Skeletal muscle satellite cell (primary cell): ENCODE data around the gene RIOK2.
"Not testable (repeated sequence)": the region's sequence is repeated elsewhere in the genome, so short reads cannot be mapped to it uniquely, and the experiment has no call there.

Source experiments
- H3K27me3 ChIP-seq: 2 replicates; pipeline ENCODE4 v1.7.0; 2013; ENCODE audit warnings: low read length; ENCODE audit not compliant: control insufficient read depth, insufficient read depth
- H3K36me3 ChIP-seq: 2 replicates; pipeline ENCODE4 v1.7.0; 2013; ENCODE audit warnings: mild to moderate bottlenecking, control low read depth, low read length; ENCODE audit not compliant: insufficient read depth
- H3K4me1 ChIP-seq: 2 replicates; pipeline ENCODE4 v1.7.0; 2013; ENCODE audit warnings: low read length; ENCODE audit not compliant: control insufficient read depth, insufficient read depth
- H3K4me2 ChIP-seq: 2 replicates; pipeline ENCODE4 v1.7.0; 2013; ENCODE audit warnings: mild to moderate bottlenecking, low read length
- H3K4me3 ChIP-seq: 2 replicates; pipeline ENCODE4 v1.7.0; 2013; ENCODE audit warnings: low read length
- H3K9ac ChIP-seq: 2 replicates; pipeline ENCODE4 v1.7.0; 2013; ENCODE audit warnings: mild to moderate bottlenecking, low read depth, low read length, moderate library complexity
- H3K9me3 ChIP-seq: replicated peaks from 2 replicates; pipeline ENCODE4 v1.7.0; 2013; ENCODE audit warnings: mild to moderate bottlenecking, control low read depth, low read length

The RIOK2 gene

GRCh38 chr5:97193355-97193688 is 10.3 kb upstream of the RIOK2 start:
- Histone ChIP-seq H3K4me1 (no peaks in the 10 kb centered on the region), H3K36me3 (no peaks in the 10 kb centered on the region), H3K9ac (no peak overlapping the region), H3K4me2 (no peak overlapping the region), H3K4me3 (no peak overlapping the region), H3K27me3 (no peaks in the 10 kb centered on the region), H3K9me3 (no peaks in the 10 kb centered on the region)

GRCh38 chr5:97192580-97193354 is 9.7 kb upstream of the RIOK2 start:
- Histone ChIP-seq H3K4me2 (no peak overlapping the region), H3K9ac (no peak overlapping the region), H3K4me1 (no peaks in the 10 kb centered on the region), H3K36me3 (no peaks in the 10 kb centered on the region), H3K9me3 (no peaks in the 10 kb centered on the region), H3K4me3 (no peak overlapping the region), H3K27me3 (no peaks in the 10 kb centered on the region)

GRCh38 chr5:97191893-97192292 is 8.8 kb upstream of the RIOK2 start:
- no peaks in the 10 kb centered on the region for H3K4me1 ChIP-seq

DNA sequence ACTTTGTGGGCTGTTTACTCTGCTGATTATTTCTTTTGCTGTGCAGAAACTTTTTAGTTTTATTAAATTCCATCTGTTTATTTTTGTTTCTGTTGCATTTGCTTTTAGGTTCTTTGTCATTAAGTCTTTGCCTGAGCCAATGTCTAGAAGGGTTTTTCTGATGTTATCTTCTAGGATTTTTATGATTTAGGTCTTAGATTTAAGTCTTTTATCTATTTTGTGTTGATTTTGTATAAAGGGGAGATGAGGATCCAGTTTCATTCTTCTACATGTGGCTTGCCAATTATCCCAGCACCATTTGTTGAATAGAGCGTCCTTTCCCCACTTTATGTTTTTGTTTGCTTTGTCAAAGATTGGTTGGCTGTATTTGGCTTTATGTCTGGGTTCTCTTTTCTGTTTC is 6.5 kb upstream of the RIOK2 start:
- not testable (repeated sequence) for H3K4me3 ChIP-seq, H3K27me3 ChIP-seq, H3K4me2 ChIP-seq, H3K36me3 ChIP-seq, H3K9me3 ChIP-seq, H3K9ac ChIP-seq, H3K4me1 ChIP-seq

More at GRCh38 chr5:97191893-97192292, 8.8 kb upstream of the RIOK2 start:
- H3K36me3 ChIP-seq: no peaks in the 10 kb centered on the region
- no peak overlapping the region for H3K4me2 ChIP-seq
- H3K9me3 ChIP-seq: no peaks in the 10 kb centered on the region
- H3K9ac ChIP-seq: no peak overlapping the region
- no peaks in the 10 kb centered on the region for H3K27me3 ChIP-seq
- no peak overlapping the region for H3K4me3 ChIP-seq

- H3K4me2 ChIP-seq: peak overlapping the region; percentile 81
- H3K27me3 ChIP-seq: no peaks in the 10 kb centered on the region
- H3K36me3 ChIP-seq: peaks cover 9% of the 10 kb centered on the region
- peak overlapping the region; percentile 91 for H3K9ac ChIP-seq
- no peaks in the 10 kb centered on the region for H3K9me3 ChIP-seq
- peaks cover 17% of the 10 kb centered on the region for H3K4me1 ChIP-seq
- peak overlapping the region; percentile 85 for H3K4me3 ChIP-seq
Observed at GRCh38 chr5:97183930-97184213, 825 bp upstream of the RIOK2 start.

DNA sequence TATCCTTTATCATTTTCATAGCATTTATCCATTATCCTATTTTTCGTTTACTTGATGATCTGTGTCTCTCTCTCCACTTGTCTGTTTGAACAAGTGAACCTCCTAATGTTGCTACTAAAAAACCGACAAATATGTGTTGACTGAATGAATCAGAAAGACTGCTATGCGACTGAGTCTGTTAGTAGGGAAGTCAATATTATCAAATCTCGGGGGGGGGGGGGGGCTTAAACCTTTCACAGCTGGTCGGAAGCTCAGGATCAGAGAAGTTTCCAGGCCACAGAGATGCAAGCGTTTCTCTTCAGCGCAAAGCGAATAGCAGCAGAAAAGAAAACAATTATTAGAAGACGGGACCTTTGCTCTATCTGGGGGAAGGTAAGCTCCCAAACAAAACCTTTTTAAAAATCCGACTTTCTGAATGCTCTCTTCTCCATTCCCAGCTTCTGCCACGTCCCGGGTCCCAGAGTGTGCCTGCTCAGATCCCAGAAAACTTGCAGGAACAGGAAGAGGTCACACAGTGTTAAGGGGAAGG is 412 bp downstream of the RIOK2 start:
- Histone ChIP-seq H3K9me3 (no peaks in the 10 kb centered on the region), H3K4me2 (peak overlapping the region; percentile 81), H3K27me3 (no peaks in the 10 kb centered on the region), H3K9ac (peak overlapping the region; percentile 91), H3K4me1 (peaks cover 17% of the 10 kb centered on the region), H3K4me3 (peak overlapping the region; percentile 85), H3K36me3 (peaks cover 22% of the 10 kb centered on the region)

- H3K36me3 ChIP-seq: peaks cover 28% of the 10 kb centered on the region
- no peaks in the 10 kb centered on the region for H3K27me3 ChIP-seq
- H3K4me1 ChIP-seq: peaks cover 17% of the 10 kb centered on the region
- peak overlapping the region; percentile 85 for H3K4me3 ChIP-seq
- peak overlapping the region; percentile 81 for H3K4me2 ChIP-seq
- H3K9ac ChIP-seq: peak overlapping the region; percentile 91
- H3K9me3 ChIP-seq: no peaks in the 10 kb centered on the region
Observed at GRCh38 chr5:97181856-97182545, 1.0 kb downstream of the RIOK2 start.

DNA sequence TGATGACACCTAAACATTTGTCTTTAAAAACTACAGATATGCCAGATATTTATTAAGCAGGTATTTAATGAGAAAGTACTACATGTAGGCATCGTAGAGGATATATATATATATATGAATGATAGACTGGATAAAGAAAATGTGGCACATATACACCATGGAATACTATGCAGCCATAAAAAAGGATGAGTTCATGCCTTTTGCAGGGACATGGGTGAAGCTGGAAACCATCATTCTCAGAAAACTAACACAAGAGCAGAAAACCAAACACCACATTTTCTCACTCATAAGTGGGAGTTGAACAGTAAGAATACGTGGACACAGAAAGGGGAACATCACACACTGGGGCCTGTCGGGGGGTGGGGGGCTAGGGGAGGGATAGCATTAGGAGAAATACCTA is 3.6 kb downstream of the RIOK2 start:
- not testable (repeated sequence) for H3K4me3 ChIP-seq, H3K9me3 ChIP-seq, H3K9ac ChIP-seq, H3K27me3 ChIP-seq, H3K4me2 ChIP-seq
- peaks cover 17% of the 10 kb centered on the region for H3K4me1 ChIP-seq
- peaks cover 50% of the 10 kb centered on the region for H3K36me3 ChIP-seq

DNA sequence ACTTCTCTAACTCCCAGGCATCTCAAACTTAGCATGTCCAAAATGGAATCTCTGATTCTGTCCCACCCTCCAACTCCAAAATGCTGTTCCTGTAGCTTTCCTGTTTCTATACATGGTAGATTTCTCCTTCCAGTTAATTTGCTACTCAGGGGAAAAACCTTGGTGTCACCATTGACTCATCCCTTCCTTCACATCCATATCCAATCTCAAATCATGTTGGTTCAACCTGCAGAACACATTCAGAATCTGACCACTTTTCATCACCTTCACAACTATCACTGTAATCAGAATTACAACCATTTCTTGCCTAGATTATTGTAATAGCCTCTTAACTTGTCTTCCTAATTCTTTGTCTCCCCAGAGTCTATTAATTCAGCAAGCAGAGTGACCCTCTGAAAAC is 10.8 kb downstream of the RIOK2 start:
- Histone ChIP-seq H3K4me1 (no peaks in the 10 kb centered on the region), H3K36me3 (peaks cover 73% of the 10 kb centered on the region), H3K9ac (no peak overlapping the region), H3K27me3 (no peaks in the 10 kb centered on the region), H3K9me3 (no peaks in the 10 kb centered on the region), H3K4me2 (no peak overlapping the region), H3K4me3 (no peak overlapping the region)

DNA sequence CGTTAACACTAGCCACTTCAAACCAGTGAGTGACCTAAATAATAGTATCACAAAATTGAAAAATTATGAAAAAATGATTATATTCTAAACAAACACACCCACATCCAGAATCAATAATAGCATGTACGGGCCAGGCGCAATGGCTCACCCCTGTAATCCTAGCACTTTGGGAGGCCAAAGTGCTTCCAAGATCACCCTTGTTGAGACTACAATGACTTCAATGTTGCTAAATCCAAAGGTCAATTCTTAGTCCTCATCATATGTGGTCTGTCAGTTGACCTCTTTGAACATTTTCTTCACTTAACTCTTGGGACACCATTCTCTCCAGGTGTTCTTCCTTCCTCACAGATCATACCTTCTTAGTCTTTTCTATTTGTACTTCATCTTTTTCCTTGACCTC is 11.3 kb downstream of the RIOK2 start:
- Histone ChIP-seq H3K4me2 (no peak overlapping the region), H3K27me3 (no peaks in the 10 kb centered on the region), H3K36me3 (peaks cover 72% of the 10 kb centered on the region), H3K9me3 (no peaks in the 10 kb centered on the region), H3K9ac (no peak overlapping the region), H3K4me3 (no peak overlapping the region), H3K4me1 (no peaks in the 10 kb centered on the region)

- no peak overlapping the region for H3K4me2 ChIP-seq
- H3K9me3 ChIP-seq: no peaks in the 10 kb centered on the region
- H3K27me3 ChIP-seq: no peaks in the 10 kb centered on the region
- H3K9ac ChIP-seq: no peak overlapping the region
- H3K4me3 ChIP-seq: no peak overlapping the region
- H3K4me1 ChIP-seq: no peaks in the 10 kb centered on the region
- peaks cover 68% of the 10 kb centered on the region for H3K36me3 ChIP-seq
Observed at GRCh38 chr5:97167435-97167834, 15.6 kb downstream of the RIOK2 start.

DNA sequence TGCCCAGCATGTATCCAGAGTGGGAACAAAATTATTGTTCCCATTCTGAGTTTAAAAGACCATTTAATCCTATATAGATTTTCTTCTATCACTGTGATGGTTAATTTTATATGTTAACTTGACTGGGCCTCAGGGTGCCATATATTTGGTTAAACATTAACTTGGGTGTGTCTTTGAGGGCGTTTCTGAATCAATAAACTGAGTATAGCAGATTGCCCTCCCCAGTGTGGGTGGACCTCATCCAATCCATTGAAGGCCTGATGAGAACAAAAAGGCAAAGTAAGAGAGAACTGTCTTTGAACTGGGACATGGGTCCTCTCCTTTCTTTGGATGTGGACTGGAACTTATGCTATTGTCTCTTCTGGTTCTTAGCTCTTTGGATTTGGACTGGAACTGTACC is 17.3 kb downstream of the RIOK2 start:
- peaks cover 70% of the 10 kb centered on the region for H3K36me3 ChIP-seq
- H3K27me3 ChIP-seq: no peaks in the 10 kb centered on the region
- no peak overlapping the region for H3K4me2 ChIP-seq

More for the DNA sequence above, 17.3 kb downstream of the RIOK2 start:
- Histone ChIP-seq H3K4me1 (no peaks in the 10 kb centered on the region), H3K9ac (no peak overlapping the region), H3K9me3 (no peaks in the 10 kb centered on the region), H3K4me3 (no peak overlapping the region)
